ENCODE measurements around the gene IFNL3.
"Not testable (repeated sequence)": the region's sequence is repeated elsewhere in the genome, so short reads cannot be mapped to it uniquely, and the experiment has no call there.

Gene IFNL3

GRCh38 chr19:39251846-39252245 is 7.0 kb upstream of the IFNL3 start:
- DNase-seq (ENCODE audit: low read depth), result no peak
- H3K4me3 ChIP-seq (ENCODE audit: low read depth, low read length), result no peak overlapping the region
- no peak for TF ChIP-seq CTCF (IDR thresholded peaks at IDR 0.05; ENCODE audit: insufficient read depth, low read depth, low read length, missing control alignments)

DNA sequence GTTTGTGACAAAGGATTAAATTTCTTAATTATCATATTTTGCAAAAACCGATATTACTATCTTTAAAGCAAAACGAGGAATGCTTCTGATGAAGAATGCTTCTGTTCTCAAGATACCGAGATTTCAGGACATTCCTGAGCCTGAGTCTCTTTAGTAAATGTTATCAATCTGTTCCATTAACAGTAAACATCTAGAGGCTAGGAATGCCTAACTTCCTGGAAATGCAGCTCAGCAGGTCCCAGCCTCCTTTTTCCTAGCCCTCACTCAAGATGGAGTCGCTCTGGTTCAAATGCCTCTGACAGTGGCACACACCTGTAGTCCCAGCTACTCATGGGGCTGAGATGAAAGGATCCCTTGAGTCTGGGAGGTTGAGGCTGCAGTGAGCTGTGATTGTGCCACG is 6.3 kb upstream of the IFNL3 start:
- H3K4me3 ChIP-seq (ENCODE audit: low read depth, low read length), result no peak overlapping the region
- DNase-seq (ENCODE audit: low read depth), result no peak
- TF ChIP-seq CTCF (IDR thresholded peaks at IDR 0.05; ENCODE audit: insufficient read depth, low read depth, low read length, missing control alignments), result no peak

GRCh38 chr19:39248806-39249205 is 4.0 kb upstream of the IFNL3 start, which contains the start of gene IFNL4:
TSS of gene IFNL4 (minus strand) at chr19:39248856.
- TF ChIP-seq CTCF (IDR thresholded peaks at IDR 0.05; ENCODE audit: insufficient read depth, low read depth, low read length, missing control alignments), result no peak
- no peak for DNase-seq (ENCODE audit: low read depth)
- no peak within 1 kb of the TSS for H3K4me3 ChIP-seq (ENCODE audit: low read depth, low read length)

- no peak overlapping the region for H3K4me3 ChIP-seq (ENCODE audit: low read depth, low read length)
- no peak for DNase-seq (ENCODE audit: low read depth)
- TF ChIP-seq CTCF (IDR thresholded peaks at IDR 0.05; ENCODE audit: insufficient read depth, low read depth, low read length, missing control alignments), result no peak
Observed at GRCh38 chr19:39247701-39248664, 3.2 kb upstream of the IFNL3 start.

DNA sequence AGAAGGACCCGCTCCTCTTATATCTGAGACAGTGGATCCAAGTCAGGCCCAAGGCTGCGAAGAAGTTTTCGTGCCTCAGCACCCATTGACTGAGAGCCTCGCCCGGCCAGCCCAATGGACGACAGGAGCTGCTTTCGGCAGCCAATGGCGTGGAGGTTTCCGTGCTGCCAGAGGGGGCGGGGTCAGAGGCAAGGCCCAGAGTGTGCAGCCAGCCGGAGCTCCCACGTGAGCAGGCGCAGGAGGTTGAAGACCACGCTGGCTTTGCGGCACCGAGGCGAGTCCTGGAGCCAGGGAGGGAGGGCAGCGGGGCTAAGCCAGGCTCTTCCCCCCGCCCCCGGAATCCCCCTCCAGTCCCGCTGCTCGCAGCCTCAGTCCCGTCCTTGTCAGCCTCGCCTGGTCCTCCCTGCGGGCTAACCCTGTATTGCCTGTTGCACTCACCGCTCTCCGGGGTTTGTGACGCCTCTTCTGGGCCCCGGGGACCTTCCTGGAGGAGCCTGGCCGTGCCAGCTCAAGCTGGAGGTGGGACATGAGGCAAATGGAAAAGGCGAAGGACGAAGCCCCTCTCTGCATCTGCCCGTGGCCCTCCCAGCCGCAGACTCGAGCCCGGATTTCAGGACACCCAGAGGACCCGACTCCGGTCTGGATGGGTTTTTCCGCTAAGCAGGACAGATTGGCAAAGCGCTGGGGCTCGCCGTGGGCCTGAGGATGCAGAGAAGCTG is 2.3 kb upstream of the IFNL3 start:
- no peak overlapping the region for H3K4me3 ChIP-seq (ENCODE audit: low read depth, low read length)
- DNase-seq (ENCODE audit: low read depth), result no peak

DNA sequence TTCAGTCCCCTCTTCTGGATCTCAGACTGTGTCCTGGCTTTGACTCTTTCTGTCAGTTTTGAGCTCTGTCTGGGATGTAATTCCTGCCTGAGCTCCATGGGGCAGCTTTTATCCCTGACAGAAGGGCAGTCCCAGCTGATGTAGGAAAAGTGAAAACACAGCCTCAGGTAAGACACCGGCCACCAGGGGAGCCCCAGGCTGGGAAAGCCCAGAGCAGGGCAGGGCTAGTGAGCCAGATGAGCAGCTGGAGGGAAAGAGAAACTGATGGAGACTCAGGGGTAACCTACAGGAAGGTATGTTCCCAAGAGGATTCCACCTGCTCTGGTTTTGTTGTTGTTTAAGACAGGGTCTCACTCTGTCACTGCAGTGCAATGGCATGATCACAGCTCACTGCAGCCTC is 360 bp upstream of the IFNL3 start:
- not testable (repeated sequence) for H3K4me3 ChIP-seq (ENCODE audit: low read depth, low read length); DNase-seq (ENCODE audit: low read depth)

More for the DNA sequence above, 2.3 kb upstream of the IFNL3 start:
- no peak for TF ChIP-seq CTCF (IDR thresholded peaks at IDR 0.05; ENCODE audit: insufficient read depth, low read depth, low read length, missing control alignments)

- H3K4me3 ChIP-seq (ENCODE audit: low read depth, low read length); DNase-seq (ENCODE audit: low read depth): not testable (repeated sequence)
Observed at GRCh38 chr19:39243741-39244140, 1.1 kb downstream of the IFNL3 start.

Data from GM12865 (cell line).